22Rv1 (cell line): ENCODE results near the gene HAUS7.

Experiments
- ZFX ChIP-seq: fragments of 450-650 bp; IDR thresholded peaks from 2 replicates; pipeline ENCODE4 v1.6.1; 2017; ENCODE audit warnings: antibody characterized with exemption, borderline replicate concordance
- TF ChIP-seq, protein P1 (sequence below): fragments of 450-650 bp; IDR thresholded peaks from 2 replicates; pipeline ENCODE4 v1.5.1; 2017; ENCODE audit warnings: mild to moderate bottlenecking

GRCh38 chrX:153473126-153473525, 2.8 kb upstream of the HAUS7 start:
- TF ChIP-seq, protein P1, sequence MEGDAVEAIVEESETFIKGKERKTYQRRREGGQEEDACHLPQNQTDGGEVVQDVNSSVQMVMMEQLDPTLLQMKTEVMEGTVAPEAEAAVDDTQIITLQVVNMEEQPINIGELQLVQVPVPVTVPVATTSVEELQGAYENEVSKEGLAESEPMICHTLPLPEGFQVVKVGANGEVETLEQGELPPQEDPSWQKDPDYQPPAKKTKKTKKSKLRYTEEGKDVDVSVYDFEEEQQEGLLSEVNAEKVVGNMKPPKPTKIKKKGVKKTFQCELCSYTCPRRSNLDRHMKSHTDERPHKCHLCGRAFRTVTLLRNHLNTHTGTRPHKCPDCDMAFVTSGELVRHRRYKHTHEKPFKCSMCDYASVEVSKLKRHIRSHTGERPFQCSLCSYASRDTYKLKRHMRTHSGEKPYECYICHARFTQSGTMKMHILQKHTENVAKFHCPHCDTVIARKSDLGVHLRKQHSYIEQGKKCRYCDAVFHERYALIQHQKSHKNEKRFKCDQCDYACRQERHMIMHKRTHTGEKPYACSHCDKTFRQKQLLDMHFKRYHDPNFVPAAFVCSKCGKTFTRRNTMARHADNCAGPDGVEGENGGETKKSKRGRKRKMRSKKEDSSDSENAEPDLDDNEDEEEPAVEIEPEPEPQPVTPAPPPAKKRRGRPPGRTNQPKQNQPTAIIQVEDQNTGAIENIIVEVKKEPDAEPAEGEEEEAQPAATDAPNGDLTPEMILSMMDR: no peak
- no peak for TF ChIP-seq ZFX
